Endothelial cell of umbilical vein (primary cell): Measurements from ENCODE around the gene DNAJB1. TPM values are rescaled to one million over a fixed set of nuclear protein-coding genes. Genes with fewer than 3 reads are reported as not detected.

Experiments
- BruUV-seq: library from RNA; stranded (reverse); fragments of 400-500 nt; replicated peaks from 2 replicates; lab custom pipeline; 2021; lab: Mats Ljungman, UMichigan
- CTCF ChIA-PET: fragments of 300-600, 350-600 bp; sonication (Branson Sonifier 250); formaldehyde crosslinking; loops from one replicate; lab custom pipeline; 2021; ENCODE audit warnings: antibody characterized with exemption, inconsistent platforms; lab: Charles Lee
- POLR2A ChIA-PET: fragments of 300-600, 350-600 bp; sonication (Branson Sonifier 250); formaldehyde crosslinking; loops from one replicate; lab custom pipeline; 2021; ENCODE audit warnings: antibody characterized with exemption, inconsistent platforms; lab: Charles Lee
- DNase-seq: peaks from one replicate; pipeline ENCODE4 v3.0.0-alpha.2; 2011; ENCODE audit warnings: low read depth, low spot score
- FAIRE-seq: peaks from 2 replicates; lab custom pipeline; 2011; peaks lifted over from hg19 to GRCh38; lab: Jason Lieb, UNC
- H2AFZ ChIP-seq: 2 replicates; pipeline ENCODE4 v1.6.0; 2012; ENCODE audit warnings: low read depth, low read length, control low read depth, inconsistent platforms
- H3K27ac ChIP-seq: 2 replicates; pipeline ENCODE4 v1.5.1; 2011; ENCODE audit warnings: low read depth, mild to moderate bottlenecking, control low read depth, low read length, moderate library complexity; ENCODE audit not compliant: insufficient read depth
- H3K27me3 ChIP-seq, 2 experiments: 2 replicates each; pipeline versions ENCODE4 v1.6.0 to v1.6.1; 2011; ENCODE audit warnings: low read length in 2 of 2, mixed read lengths in 1 of 2; ENCODE audit not compliant: control insufficient read depth in 2 of 2, insufficient read depth in 2 of 2
- H3K36me3 ChIP-seq, 2 experiments: 2 replicates in 1 of 2; 3 replicates in 1 of 2; pipeline ENCODE4 v1.5.1; 2011; ENCODE audit warnings: low read length in 2 of 2, mild to moderate bottlenecking in 1 of 2, moderate library complexity in 1 of 2; ENCODE audit not compliant: control insufficient read depth in 2 of 2, insufficient read depth in 2 of 2; ENCODE audit errors: extremely low read depth in 1 of 2
- H3K4me1 ChIP-seq: 3 replicates; pipeline ENCODE4 v1.5.1; 2011; ENCODE audit warnings: mild to moderate bottlenecking, low read length; ENCODE audit not compliant: control insufficient read depth, insufficient read depth; ENCODE audit errors: extremely low read depth
- H3K4me2 ChIP-seq: 2 replicates; pipeline ENCODE4 v1.6.1; 2011; ENCODE audit warnings: low read length, control low read depth, mixed read lengths; ENCODE audit not compliant: insufficient read depth
- H3K4me3 ChIP-seq, 3 experiments: fragments of 200-600 bp in 1 of 3; sonication (generic), shearing (Covaris generic) in 1 of 3; replicated peaks in 1 of 3; 2 replicates each; pipeline ENCODE4 v1.5.1; 2011 to 2016; ENCODE audit warnings: control low read depth in 3 of 3, low read length in 3 of 3, mild to moderate bottlenecking in 2 of 3, inconsistent platforms in 1 of 3, low read depth in 1 of 3, moderate library complexity in 1 of 3; ENCODE audit not compliant: insufficient read depth in 1 of 3
- H3K79me2 ChIP-seq: 2 replicates; pipeline ENCODE4 v1.6.0; 2012; ENCODE audit warnings: low read length, inconsistent platforms; ENCODE audit not compliant: control insufficient read depth, insufficient read depth
- H3K9ac ChIP-seq: replicated peaks from 2 replicates; pipeline ENCODE3; 2011; ENCODE audit warnings: low read length, control low read depth; ENCODE audit not compliant: insufficient read depth; ENCODE audit errors: extremely low read depth
- H3K9me1 ChIP-seq: replicated peaks from 3 replicates; pipeline ENCODE4 v1.6.0; 2011; ENCODE audit warnings: mild to moderate bottlenecking, low read length; ENCODE audit not compliant: control insufficient read depth, insufficient read depth; ENCODE audit errors: extremely low read depth
- H3K9me3 ChIP-seq: replicated peaks from 2 replicates; pipeline ENCODE4 v1.5.1; 2012; ENCODE audit warnings: low read length, inconsistent platforms; ENCODE audit not compliant: control insufficient read depth, insufficient read depth
- H4K20me1 ChIP-seq: replicated peaks from 2 replicates; pipeline ENCODE3; 2011; ENCODE audit warnings: mild to moderate bottlenecking, low read length; ENCODE audit not compliant: control insufficient read depth, insufficient read depth; ENCODE audit errors: extremely low read depth
- FOS ChIP-seq: IDR thresholded peaks from 2 replicates; pipeline ENCODE4 v1.6.1; 2011; ENCODE audit warnings: mild to moderate bottlenecking, low read length, moderate library complexity, borderline replicate concordance; ENCODE audit not compliant: insufficient read depth
- GATA2 ChIP-seq: IDR thresholded peaks from 2 replicates; pipeline ENCODE4 v1.7.0; 2011; ENCODE audit warnings: low read depth, mild to moderate bottlenecking, moderate library complexity, mixed read lengths, low read length; ENCODE audit not compliant: insufficient read length, insufficient read depth
- JUN ChIP-seq: IDR thresholded peaks from 2 replicates; pipeline ENCODE4 v1.6.1; 2011; ENCODE audit warnings: borderline replicate concordance, low read depth; ENCODE audit not compliant: insufficient read length, insufficient read depth
- MYC ChIP-seq: IDR thresholded peaks from one replicate; pipeline ENCODE4 v1.6.1; 2011; ENCODE audit warnings: mild to moderate bottlenecking, low read depth, low read length
- POLR2A ChIP-seq: IDR thresholded peaks from 2 replicates; pipeline ENCODE4 v1.6.1; 2012; ENCODE audit warnings: low read depth, mild to moderate bottlenecking, control low read depth, low read length
- POLR2AphosphoS5 ChIP-seq: IDR thresholded peaks from 2 replicates; pipeline ENCODE4 v1.6.1; 2012; ENCODE audit warnings: low read depth, mild to moderate bottlenecking, control low read depth, low read length, moderate library complexity; ENCODE audit not compliant: insufficient read depth
- dilution Hi-C: fragments of 300-500 bp; cut with MboI; formaldehyde crosslinking; loops from one replicate; pipeline ENCODE4 v1.15.0; 2019; ENCODE audit warnings: low sequenced_read_pairs; ENCODE audit not compliant: extremely low pct_ligation_motif_present
- intact Hi-C: fragments of 100-400 bp; cut with micrococcal nuclease; formaldehyde crosslinking; loops from one replicate; pipeline ENCODE4 v1.10.0; 2022
- polyA plus RNA-seq, 4 experiments: library from polyadenylated mRNA; depleted of rRNA in 3 of 4; stranded (reverse) in 3 of 4; unstranded in 1 of 4; fragments of >200 nt; gene quantifications; 2 replicates each; pipeline versions ENCODE4 v1.2.1 to v1.2.3, GENCODE V29; 2011 to 2012; ENCODE audit warnings: missing spikeins in 1 of 4
- total RNA-seq: library from RNA; stranded (reverse); gene quantifications from 2 replicates; pipeline ENCODE4 v1.2.3, GENCODE V29; 2021
- TF ChIP-seq, protein P1 (sequence below), 2 donors: IDR thresholded peaks; 1 replicate in 1 of 2; 2 replicates in 1 of 2; pipeline ENCODE4 v1.5.1; 2011; ENCODE audit warnings: low read length in 2 of 2, mild to moderate bottlenecking in 2 of 2, moderate library complexity in 2 of 2, control low read depth in 1 of 2, inconsistent platforms in 1 of 2, low read depth in 1 of 2; ENCODE audit not compliant: insufficient read depth in 1 of 2; ENCODE audit errors: extremely low read depth in 1 of 2
- TF ChIP-seq, protein P2 (sequence below): IDR thresholded peaks from 2 replicates; pipeline ENCODE4 v1.6.1; 2011; ENCODE audit not compliant: insufficient read depth, insufficient read length

The DNAJB1 gene
- total and polyA plus RNA-seq, 2 donors (not counting 3 experiments of a cell fraction or from before 2014, with no cell fraction given): 58.6 to 59.8 TPM

- Histone ChIP-seq H2AFZ (no peak overlapping the region), H3K4me3 (no peak overlapping the region), H4K20me1 (no peaks in the 10 kb centered on the region), H3K27ac (no peak overlapping the region), H3K9ac (no peak overlapping the region), H3K36me3 (peaks cover 12 to 13% of the 10 kb centered on the region in 2 experiments), H3K9me1 (no peaks in the 10 kb centered on the region), H3K9me3 (no peaks in the 10 kb centered on the region), H3K4me1 (peaks cover 22% of the 10 kb centered on the region), H3K27me3 (no peaks in the 10 kb centered on the region), H3K4me2 (no peak overlapping the region), H3K79me2 (peaks cover 28% of the 10 kb centered on the region)
- FAIRE-seq: no peak
- DNase-seq: no peak
- intact Hi-C loops (no loop called here), dilution Hi-C loops (no loop called here)
- TF ChIP-seq, protein P1, sequence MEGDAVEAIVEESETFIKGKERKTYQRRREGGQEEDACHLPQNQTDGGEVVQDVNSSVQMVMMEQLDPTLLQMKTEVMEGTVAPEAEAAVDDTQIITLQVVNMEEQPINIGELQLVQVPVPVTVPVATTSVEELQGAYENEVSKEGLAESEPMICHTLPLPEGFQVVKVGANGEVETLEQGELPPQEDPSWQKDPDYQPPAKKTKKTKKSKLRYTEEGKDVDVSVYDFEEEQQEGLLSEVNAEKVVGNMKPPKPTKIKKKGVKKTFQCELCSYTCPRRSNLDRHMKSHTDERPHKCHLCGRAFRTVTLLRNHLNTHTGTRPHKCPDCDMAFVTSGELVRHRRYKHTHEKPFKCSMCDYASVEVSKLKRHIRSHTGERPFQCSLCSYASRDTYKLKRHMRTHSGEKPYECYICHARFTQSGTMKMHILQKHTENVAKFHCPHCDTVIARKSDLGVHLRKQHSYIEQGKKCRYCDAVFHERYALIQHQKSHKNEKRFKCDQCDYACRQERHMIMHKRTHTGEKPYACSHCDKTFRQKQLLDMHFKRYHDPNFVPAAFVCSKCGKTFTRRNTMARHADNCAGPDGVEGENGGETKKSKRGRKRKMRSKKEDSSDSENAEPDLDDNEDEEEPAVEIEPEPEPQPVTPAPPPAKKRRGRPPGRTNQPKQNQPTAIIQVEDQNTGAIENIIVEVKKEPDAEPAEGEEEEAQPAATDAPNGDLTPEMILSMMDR (IDR thresholded peaks at IDR 0.05; ENCODE audit: extremely low read depth in 1 of 2, insufficient read depth in 1 of 2, low read depth in 1 of 2, low read length in 2 of 2): no peak
- TF ChIP-seq POLR2AphosphoS5: no peak
- TF ChIP-seq JUN: no peak
- TF ChIP-seq POLR2A: no peak
- no peak for TF ChIP-seq MYC
- ChIA-PET CTCF (no interaction called here), POLR2A (no interaction called here)
- BruUV-seq: no TSS peak
Observed at GRCh38 chr19:14512406-14512961, 5.7 kb downstream of the DNAJB1 start.

GRCh38 chr19:14511229-14511593, 7.0 kb downstream of the DNAJB1 start:
- H3K4me2 ChIP-seq: no peak overlapping the region
- dilution Hi-C loops (no loop called here), intact Hi-C loops (no loop called here)
- DNase-seq (no peak), FAIRE-seq (no peak)
- H3K79me2 ChIP-seq: peaks cover 16% of the 10 kb centered on the region
- ChIA-PET CTCF (no interaction called here), POLR2A (no interaction called here)
- H2AFZ ChIP-seq: no peak overlapping the region
- H4K20me1 ChIP-seq: no peaks in the 10 kb centered on the region
- H3K36me3 ChIP-seq: peaks cover 11 to 12% of the 10 kb centered on the region in 2 experiments
- no peak overlapping the region for H3K9ac ChIP-seq
- no peaks in the 10 kb centered on the region for H3K27me3 ChIP-seq
- H3K9me1 ChIP-seq: no peaks in the 10 kb centered on the region
- no TSS peak for BruUV-seq
- H3K4me1 ChIP-seq: peaks cover 21% of the 10 kb centered on the region
- no peak overlapping the region for H3K27ac ChIP-seq
- H3K4me3 ChIP-seq: no peak overlapping the region
- H3K9me3 ChIP-seq: no peaks in the 10 kb centered on the region
- TF ChIP-seq MYC: no peak
- TF ChIP-seq, protein P1 (IDR thresholded peaks at IDR 0.05; ENCODE audit: extremely low read depth in 1 of 2, insufficient read depth in 1 of 2, low read depth in 1 of 2, low read length in 2 of 2): no peak
- TF ChIP-seq, protein P2, sequence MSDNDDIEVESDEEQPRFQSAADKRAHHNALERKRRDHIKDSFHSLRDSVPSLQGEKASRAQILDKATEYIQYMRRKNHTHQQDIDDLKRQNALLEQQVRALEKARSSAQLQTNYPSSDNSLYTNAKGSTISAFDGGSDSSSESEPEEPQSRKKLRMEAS: no peak
- TF ChIP-seq FOS: no peak
- no peak for TF ChIP-seq POLR2AphosphoS5
- no peak for TF ChIP-seq POLR2A
- TF ChIP-seq JUN: no peak
- TF ChIP-seq GATA2: no peak
